Common myeloid progenitor, CD34-positive (primary cell): ENCODE data around the gene ZBTB45.

Experiments used
- CTCF ChIA-PET: fragments of 350-600 bp; sonication (Branson Sonifier 250); formaldehyde crosslinking; loops from one replicate; lab custom pipeline; 2021; ENCODE audit warnings: antibody characterized with exemption; lab: Charles Lee
- POLR2A ChIA-PET: fragments of 350-600 bp; sonication (Branson Sonifier 250); formaldehyde crosslinking; loops from one replicate; lab custom pipeline; 2021; ENCODE audit warnings: antibody characterized with exemption; lab: Charles Lee
- DNase-seq, 3 donors: peaks; one replicate each; pipeline versions ENCODE4 v3.0.0 to v3.0.0-alpha.2; 2013
- H3K27ac ChIP-seq, 2 experiments: 1 replicate in 1 of 2; 2 replicates in 1 of 2; pipeline ENCODE4 v1.7.0; 2013; ENCODE audit warnings: inconsistent platforms in 2 of 2, low read length in 2 of 2, mild to moderate bottlenecking in 2 of 2, low read depth in 1 of 2, moderate library complexity in 1 of 2; ENCODE audit not compliant: severe bottlenecking in 2 of 2, insufficient read depth in 1 of 2, poor library complexity in 1 of 2
- H3K27me3 ChIP-seq, 5 experiments: replicated peaks in 2 of 5; 1 replicate in 3 of 5; 2 replicates in 2 of 5; pipeline versions ENCODE4 v1.6.1 to v1.7.0; 2013; ENCODE audit warnings: low read length in 4 of 5, mild to moderate bottlenecking in 2 of 5, moderate library complexity in 2 of 5, inconsistent platforms in 1 of 5; ENCODE audit not compliant: insufficient read depth in 5 of 5, control insufficient read depth in 4 of 5
- H3K36me3 ChIP-seq, 4 experiments: 1 replicate in 2 of 4; 2 replicates in 2 of 4; pipeline versions ENCODE4 v1.6.1 to v1.7.0; 2013; ENCODE audit warnings: low read length in 3 of 4, control low read depth in 1 of 4, mild to moderate bottlenecking in 1 of 4; ENCODE audit not compliant: control insufficient read depth in 4 of 4, insufficient read depth in 4 of 4
- H3K4me1 ChIP-seq, 4 experiments: 1 replicate in 3 of 4; 2 replicates in 1 of 4; pipeline versions ENCODE4 v1.6.1 to v1.7.1; 2013; ENCODE audit warnings: low read length in 3 of 4, mild to moderate bottlenecking in 3 of 4, control low read depth in 1 of 4, inconsistent platforms in 1 of 4, moderate library complexity in 1 of 4; ENCODE audit not compliant: control insufficient read depth in 4 of 4, insufficient read depth in 4 of 4; ENCODE audit errors: control extremely low read depth in 1 of 4
- H3K4me3 ChIP-seq, 7 experiments: 1 replicate in 4 of 7; 2 replicates in 3 of 7; pipeline versions ENCODE4 v1.5.1 to v1.7.0; 2013; ENCODE audit warnings: mild to moderate bottlenecking in 7 of 7, low read length in 6 of 7, moderate library complexity in 6 of 7, inconsistent platforms in 2 of 7, low read depth in 2 of 7, control low read depth in 1 of 7; ENCODE audit not compliant: insufficient read depth in 4 of 7, control insufficient read depth in 1 of 7; ENCODE audit errors: extremely low read depth in 1 of 7
- H3K9me3 ChIP-seq, 5 experiments: 1 replicate in 4 of 5; 2 replicates in 1 of 5; pipeline versions ENCODE4 v1.6.1 to v1.7.1; 2013; ENCODE audit warnings: low read length in 4 of 5, mild to moderate bottlenecking in 2 of 5, inconsistent platforms in 1 of 5, low read depth in 1 of 5, moderate library complexity in 1 of 5; ENCODE audit not compliant: control insufficient read depth in 4 of 5, insufficient read depth in 2 of 5; ENCODE audit errors: control extremely low read depth in 1 of 5
- WGBS: methylation state at CpG from one replicate; pipeline ENCODE4 v1.1.5; 2013; ENCODE audit not compliant: insufficient coverage; 5-methylcytosine and 5-hydroxymethylcytosine counted together

Gene ZBTB45

DNA sequence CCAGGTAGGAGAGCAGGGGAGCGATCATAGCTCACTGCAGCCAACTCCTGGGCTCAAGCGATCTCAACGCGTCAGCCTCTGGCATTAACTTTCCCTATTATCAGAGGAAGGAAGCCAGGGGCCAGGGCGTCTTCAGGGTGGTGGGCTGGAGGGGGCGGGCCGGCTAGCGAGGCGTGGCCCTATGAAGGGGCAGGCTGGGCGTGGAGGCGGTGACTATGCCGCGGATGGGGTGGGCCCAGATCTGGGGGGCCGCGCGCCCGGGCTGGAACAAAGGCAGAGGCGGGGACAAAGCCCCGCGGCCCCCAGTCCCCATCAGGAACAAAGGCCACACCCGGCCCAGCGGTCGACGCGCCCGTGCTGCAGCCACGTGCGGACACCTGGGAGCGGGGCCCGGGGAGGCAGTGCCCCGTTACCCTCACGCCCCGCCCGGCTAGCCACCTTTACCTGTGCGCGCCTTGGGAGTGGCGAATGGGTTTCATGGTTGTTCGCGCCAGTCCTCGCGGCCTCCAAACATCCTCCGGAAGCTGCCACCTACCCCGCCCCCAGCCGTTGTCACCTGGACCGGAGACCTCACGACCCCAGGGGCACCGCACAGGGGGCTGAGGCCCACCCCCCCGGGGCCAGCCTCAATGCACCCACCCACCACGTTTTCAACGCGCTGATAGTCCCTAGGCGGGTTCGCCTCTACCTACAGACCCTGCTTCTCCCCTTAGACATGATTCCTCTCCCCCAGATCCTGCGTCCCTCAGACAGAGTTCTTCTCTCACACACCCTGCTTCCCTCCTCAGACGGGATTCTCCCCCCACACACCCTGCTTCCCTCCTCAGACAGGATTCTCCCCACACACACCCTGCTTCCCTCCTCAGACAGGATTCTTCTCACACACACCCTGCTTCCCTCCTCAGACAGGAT, 18.9 kb upstream of the ZBTB45 start:
- Histone ChIP-seq H3K27me3 (no peaks in the 10 kb centered on the region), H3K9me3 (no peaks in the 10 kb centered on the region), H3K4me1 (peaks cover 0 to 20% (median 19%) of the 10 kb centered on the region in 4 experiments), H3K36me3 (no peaks in the 10 kb centered on the region), H3K4me3 (peak overlapping the region; percentile 37 to 77 (median 61)), H3K27ac (peak overlapping the region in 1 of 2 experiments; percentile 75)
- peak; percentile 78 to 92 (median 88) for DNase-seq
- ChIA-PET CTCF (interaction anchor here (0.7 to 1.4 kb wide), 4 partner anchors 16 to 42 kb away, joined by 3 read pairs; partner anchors contain the start of gene ZBTB45), POLR2A (interaction anchor here (0.7 to 1.9 kb wide), 3 partner anchors 15 to 18 kb away, joined by 3 to 6 read pairs (median 4); partner anchors contain the start of genes CHMP2A and ZBTB45)
- WGBS, result under 1% methylated on average over 39 of the region's 55 CpGs

GRCh38 chr19:58536852-58537798, 17.5 kb upstream of the ZBTB45 start:
- peak overlapping the region in 1 of 7 experiments; percentile 77 for H3K4me3 ChIP-seq
- no peaks in the 10 kb centered on the region for H3K36me3 ChIP-seq
- peaks cover 0 to 19% (median 16%) of the 10 kb centered on the region in 4 experiments for H3K4me1 ChIP-seq
- 96% methylated on average over 6 of the region's 8 CpGs for WGBS
- H3K27ac ChIP-seq, result no peak overlapping the region
- DNase-seq, result no peak
- POLR2A ChIA-PET, result interaction anchor here (0.7 to 1.9 kb wide), 3 partner anchors 17 to 35 kb away, joined by 3 to 6 read pairs (median 4); partner anchors contain the start of genes CHMP2A and ZBTB45
- CTCF ChIA-PET, result interaction anchor here (0.7 to 5.4 kb wide), 5 partner anchors 14 to 43 kb away, joined by 3 to 41 read pairs (median 3); partner anchors contain the start of gene ZBTB45
- no peaks in the 10 kb centered on the region for H3K9me3 ChIP-seq
- H3K27me3 ChIP-seq, result no peaks in the 10 kb centered on the region

- no CpG with 5 or more reads among the region's 3 CpGs for WGBS
- Histone ChIP-seq H3K4me3 (no peak overlapping the region), H3K36me3 (no peaks in the 10 kb centered on the region), H3K9me3 (no peaks in the 10 kb centered on the region), H3K27me3 (peaks cover 0 to 1% (median 0%) of the 10 kb centered on the region in 5 experiments), H3K27ac (no peak overlapping the region), H3K4me1 (peaks cover 0 to 19% (median 16%) of the 10 kb centered on the region in 4 experiments)
- DNase-seq, result no peak
- CTCF ChIA-PET, result interaction anchor here (1.0 to 5.4 kb wide), 2 partner anchors 15 to 42 kb away, joined by 3 to 41 read pairs; partner anchors contain the start of gene ZBTB45
- POLR2A ChIA-PET, result no interaction called here
Measured at GRCh38 chr19:58535857-58536256, 16.2 kb upstream of the ZBTB45 start.

GRCh38 chr19:58531034-58531840, 11.6 kb upstream of the ZBTB45 start:
- POLR2A ChIA-PET, result interaction anchor here (1.3 kb wide), 1 partner anchor 11 kb away, joined by 4 read pairs; the partner anchor contains the start of gene ZBTB45
- CTCF ChIA-PET, result interaction anchor here (5.4 kb wide), 1 partner anchor 10 kb away, joined by 41 read pairs; the partner anchor contains the start of gene ZBTB45
- Histone ChIP-seq H3K36me3 (no peaks in the 10 kb centered on the region), H3K27me3 (peaks cover 0 to 2% (median 0%) of the 10 kb centered on the region in 5 experiments), H3K4me1 (no peaks in the 10 kb centered on the region), H3K9me3 (no peaks in the 10 kb centered on the region), H3K4me3 (no peak overlapping the region), H3K27ac (no peak overlapping the region)
- no peak for DNase-seq
- 87% methylated on average over 3 of the region's 10 CpGs for WGBS

DNA sequence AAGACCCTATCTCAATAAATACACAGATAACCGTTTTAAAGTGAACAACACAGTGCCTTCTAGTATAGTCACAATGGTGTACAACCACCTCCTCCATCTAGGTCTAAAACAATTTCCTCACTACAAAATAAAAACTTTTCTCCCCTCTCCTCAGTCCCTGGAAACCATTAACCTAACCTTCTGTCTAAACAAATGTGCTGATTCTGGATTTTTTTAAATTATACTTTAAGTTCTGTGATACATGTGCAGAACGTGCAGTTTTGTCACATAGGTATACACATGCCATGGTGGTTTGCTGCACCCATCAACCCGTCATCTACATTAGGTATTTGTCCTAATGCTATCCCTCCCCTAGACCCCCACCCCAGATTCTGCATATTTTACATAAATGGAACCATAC, 9.8 kb upstream of the ZBTB45 start:
- no peaks in the 10 kb centered on the region for H3K36me3 ChIP-seq
- H3K4me1 ChIP-seq, result no peaks in the 10 kb centered on the region
- WGBS, result 93% methylated on average over 3 of the region's 3 CpGs
- no peak overlapping the region for H3K27ac ChIP-seq
- ChIA-PET POLR2A (no interaction called here), CTCF (interaction anchor here (1.3 kb wide), 1 partner anchor 9 kb away, joined by 4 read pairs; the partner anchor contains the start of gene ZBTB45)
- peaks cover 0 to 2% (median 0%) of the 10 kb centered on the region in 5 experiments for H3K27me3 ChIP-seq
- no peak overlapping the region for H3K4me3 ChIP-seq
- no peak for DNase-seq
- no peaks in the 10 kb centered on the region for H3K9me3 ChIP-seq

GRCh38 chr19:58522709-58523108, 3.1 kb upstream of the ZBTB45 start:
- Histone ChIP-seq H3K27ac (no peak overlapping the region), H3K4me1 (peaks cover 0 to 26% (median 23%) of the 10 kb centered on the region in 4 experiments), H3K9me3 (no peaks in the 10 kb centered on the region), H3K27me3 (no peaks in the 10 kb centered on the region), H3K36me3 (peaks cover 0 to under 1% (median 0%) of the 10 kb centered on the region in 4 experiments), H3K4me3 (no peak overlapping the region)
- ChIA-PET CTCF (interaction anchor here (0.8 to 8.8 kb wide), 5 partner anchors 11 to 55 kb away, joined by 3 to 139 read pairs (median 41); partner anchors contain the start of genes CHMP2A and UBE2M), POLR2A (interaction anchor here (1.0 kb wide), 1 partner anchor 16 kb away, joined by 3 read pairs; no protein-coding TSS in a partner anchor)
- DNase-seq, result no peak
- 100% methylated on average over 3 of the region's 3 CpGs for WGBS
